Dedifferentiated amniotic fluid mesenchymal stem cell (primary cell): ENCODE data around the gene THADA.

Source experiments
- DNase-seq: peaks from one replicate; pipeline ENCODE4 v3.0.0-alpha.2; 2016; ENCODE audit errors: extremely low spot score

The THADA gene

GRCh38 chr2:43441195-43441594 lies 154.6 kb downstream of the THADA start:
- DNase-seq, result no peak

DNA sequence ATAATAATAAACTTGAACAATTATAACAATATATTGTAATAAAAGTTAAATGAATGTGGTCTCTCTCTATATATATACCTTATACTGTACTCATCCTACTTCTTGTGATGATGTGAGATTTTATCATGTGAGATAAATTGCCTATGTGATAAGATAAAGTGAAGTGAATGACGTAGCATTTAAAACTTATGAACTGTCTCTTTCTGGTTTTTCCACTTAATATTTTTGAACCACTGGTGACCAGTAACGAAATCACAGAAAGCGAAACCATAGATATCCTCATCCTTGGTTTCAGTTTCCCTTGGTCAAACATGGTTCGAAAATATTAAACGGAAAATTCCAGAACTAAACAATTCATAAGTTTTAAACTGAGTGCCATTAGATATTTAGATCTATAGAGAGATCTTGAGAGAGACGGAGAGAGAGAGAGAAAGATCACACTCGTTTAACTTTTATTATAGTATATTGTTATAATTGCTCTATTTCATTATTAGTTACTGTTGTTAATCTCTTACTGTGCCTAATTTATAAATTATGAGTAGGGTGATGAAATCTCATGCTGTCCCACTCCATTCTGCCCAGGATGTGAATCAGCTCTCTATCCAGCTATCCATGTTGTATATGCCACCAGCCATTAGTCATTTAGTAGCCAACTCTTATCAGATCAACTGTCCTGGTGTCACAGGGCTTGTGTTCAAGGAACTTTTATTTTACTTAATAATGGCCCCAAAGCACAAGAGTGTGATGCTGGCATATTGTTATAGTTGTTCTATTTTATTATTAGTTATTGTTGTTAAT lies 156.8 kb downstream of the THADA start:
- DNase-seq, result no peak

DNA sequence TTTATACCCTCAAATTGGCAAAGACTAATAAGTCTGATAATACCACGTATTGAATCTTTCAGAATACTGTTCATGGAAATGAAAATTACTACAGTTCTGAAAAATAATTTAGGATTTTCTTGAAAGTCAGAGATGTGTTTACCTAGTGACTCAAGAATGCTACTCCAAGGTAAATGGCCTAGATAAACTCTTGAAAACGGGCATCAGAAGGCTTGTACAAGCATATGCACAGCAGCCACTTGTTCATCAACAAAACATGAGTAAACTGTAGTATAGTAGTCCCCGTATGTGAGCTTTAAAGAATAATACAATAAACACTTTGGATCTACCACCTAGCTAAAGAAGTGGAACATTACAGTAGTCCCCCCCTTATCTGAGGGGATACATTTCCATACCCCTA lies 157.5 kb downstream of the THADA start:
- DNase-seq, result no peak

DNA sequence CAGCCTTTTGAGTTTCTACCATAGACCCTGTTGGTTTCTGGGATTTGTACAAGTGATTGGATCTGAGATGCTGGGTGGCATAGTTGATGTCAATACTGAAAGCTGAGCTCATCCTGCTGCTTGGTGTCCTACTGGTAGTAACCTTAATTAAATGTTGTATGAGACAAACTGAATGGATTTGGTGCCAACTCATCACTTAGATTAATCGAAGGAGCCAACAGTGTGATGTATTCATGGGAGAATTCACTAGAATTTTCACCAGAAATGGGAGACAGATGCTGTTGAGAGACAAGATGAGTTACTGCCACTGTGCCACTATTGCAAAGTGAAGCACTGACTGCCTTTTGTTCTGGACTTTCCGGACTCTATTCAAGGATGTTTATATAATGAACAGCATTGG lies 158.5 kb downstream of the THADA start:
- no peak for DNase-seq

- no peak for DNase-seq
Measured at GRCh38 chr2:43436431-43436830, 159.4 kb downstream of the THADA start.

- no peak for DNase-seq
Measured at GRCh38 chr2:43435746-43436145, 160.1 kb downstream of the THADA start.

DNA sequence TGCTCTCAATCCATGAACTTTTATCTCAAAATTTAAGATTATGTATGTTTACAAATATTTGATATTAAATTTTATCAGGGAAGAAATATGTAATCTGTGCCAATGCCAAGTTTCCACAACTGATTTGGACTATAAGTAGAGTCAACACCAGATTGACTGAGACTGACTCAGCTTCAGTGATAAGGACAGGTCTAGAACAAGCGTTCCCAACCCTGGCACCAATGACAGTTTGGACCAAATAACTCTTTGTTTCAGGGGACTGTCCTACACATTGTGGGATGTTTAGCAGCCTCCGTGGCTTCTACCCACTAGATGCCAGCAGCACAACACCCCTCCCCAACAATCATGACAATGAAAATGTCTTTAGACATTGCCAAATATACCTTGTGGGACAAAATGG lies 165.3 kb downstream of the THADA start:
- DNase-seq, result no peak

- no peak for DNase-seq
Measured at GRCh38 chr2:43429369-43429768, 166.5 kb downstream of the THADA start.

- DNase-seq, result no peak
Measured at GRCh38 chr2:43427032-43427424, 168.8 kb downstream of the THADA start.

DNA sequence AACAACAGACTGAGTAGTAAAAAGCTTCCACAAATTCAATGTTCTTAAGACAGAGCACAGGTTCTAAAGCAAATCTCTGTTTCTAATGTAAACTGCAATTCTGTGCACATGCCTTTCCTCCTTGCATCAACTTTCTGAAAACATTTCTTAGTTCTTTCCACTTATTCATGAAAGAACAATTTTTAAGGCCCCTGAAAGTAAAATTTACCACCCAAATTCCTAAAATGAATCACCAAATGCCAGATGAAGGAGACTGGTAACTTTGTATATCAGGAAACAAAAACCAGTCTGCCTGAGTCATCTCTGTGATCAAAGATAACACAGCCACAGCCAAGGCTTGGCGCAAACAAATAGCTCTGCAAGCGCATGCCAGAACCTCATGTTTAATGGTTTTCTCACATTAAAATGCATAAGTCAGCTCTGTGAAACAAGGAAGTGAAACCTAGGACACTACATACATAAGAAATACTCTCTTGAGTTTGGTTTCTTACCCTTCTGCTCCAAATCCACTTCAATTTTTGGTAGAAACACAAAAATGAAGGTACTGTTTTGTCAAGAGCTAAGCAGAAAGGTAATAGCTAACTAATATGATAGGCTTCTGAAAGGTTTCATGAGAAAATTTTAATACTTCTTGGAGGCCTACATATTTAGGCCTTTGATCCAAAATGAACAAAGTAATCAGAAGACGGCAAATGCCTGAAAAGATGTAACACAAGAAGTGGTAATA lies 169.4 kb downstream of the THADA start:
- peak; percentile 94 for DNase-seq

- DNase-seq, result no peak
Measured at GRCh38 chr2:43425659-43426058, 170.2 kb downstream of the THADA start.

DNA sequence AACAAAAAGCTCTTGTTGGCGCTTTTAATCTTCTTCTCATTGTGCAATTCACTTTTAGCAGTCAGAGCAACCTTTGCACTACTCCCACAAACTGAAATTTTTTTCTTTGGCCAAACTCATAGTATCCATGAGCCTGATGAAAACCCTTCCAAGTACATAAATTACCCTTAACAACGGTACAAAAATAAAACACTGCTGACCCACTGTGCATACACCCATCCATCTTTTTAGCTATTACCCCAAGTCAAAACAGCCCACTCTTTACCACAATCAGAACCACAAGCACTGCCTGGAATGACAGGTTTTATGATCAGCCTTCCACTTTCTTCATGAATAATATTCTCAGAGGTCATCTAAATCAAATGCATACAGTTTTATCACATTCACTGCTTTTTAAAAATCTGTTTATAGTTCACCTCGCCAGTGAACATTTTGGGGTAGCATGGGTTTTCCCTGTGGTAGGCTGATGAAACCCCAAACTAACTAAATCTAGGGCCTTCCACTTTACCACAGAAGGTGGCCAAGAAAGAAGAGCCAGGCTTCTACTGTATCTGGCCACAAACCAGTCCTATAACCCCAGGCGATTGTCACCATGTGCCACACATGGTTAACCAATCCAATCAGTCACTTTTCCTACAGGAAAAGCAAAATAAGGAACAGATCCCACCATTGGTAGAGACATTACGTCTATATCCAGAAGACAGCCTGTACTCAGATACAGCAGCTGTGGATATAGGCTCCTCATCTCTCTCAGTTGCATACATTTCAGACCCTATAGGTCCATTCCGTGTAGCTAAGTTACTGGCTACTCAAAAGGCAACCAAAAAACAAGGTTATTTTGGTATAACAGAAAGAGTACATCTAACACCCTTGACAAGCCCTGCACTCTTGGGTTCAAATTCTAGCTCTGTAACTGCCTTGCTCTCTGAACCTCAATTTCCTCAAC lies 171.3 kb downstream of the THADA start:
- no peak for DNase-seq

DNA sequence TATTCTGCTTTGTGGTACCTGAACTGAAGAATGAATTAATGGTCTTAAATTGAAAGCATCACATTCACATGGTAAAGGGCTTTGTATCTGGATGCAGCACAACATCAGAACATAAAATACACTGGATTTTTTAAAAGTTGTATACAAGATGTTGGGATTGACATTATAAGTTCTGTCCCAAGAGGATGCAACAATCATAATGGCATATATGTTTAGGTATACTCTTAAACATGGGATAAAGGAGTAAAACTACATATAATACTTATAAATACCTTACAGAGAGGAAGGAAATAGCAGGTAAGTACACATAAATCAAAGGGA lies 171.9 kb downstream of the THADA start:
- no peak for DNase-seq

DNA sequence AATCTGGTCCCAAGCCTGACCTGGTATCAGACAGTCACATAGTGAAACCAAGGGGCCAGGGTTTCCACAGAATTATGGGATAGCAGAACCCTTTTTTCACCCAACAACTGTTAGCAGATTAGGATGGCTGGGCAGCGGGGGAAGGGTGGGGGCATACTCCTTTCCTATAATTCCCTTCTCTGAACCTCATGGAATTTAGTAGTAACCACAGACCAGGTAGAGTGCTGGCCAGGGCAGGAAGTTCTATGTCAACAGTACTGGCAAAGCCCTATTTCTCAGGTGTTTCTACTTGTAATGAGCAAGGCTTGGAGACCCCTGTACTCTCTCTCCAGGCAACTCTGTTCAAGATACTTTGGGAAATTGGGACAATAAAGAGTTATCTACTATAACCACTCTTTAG lies 174.6 kb downstream of the THADA start:
- no peak for DNase-seq

DNA sequence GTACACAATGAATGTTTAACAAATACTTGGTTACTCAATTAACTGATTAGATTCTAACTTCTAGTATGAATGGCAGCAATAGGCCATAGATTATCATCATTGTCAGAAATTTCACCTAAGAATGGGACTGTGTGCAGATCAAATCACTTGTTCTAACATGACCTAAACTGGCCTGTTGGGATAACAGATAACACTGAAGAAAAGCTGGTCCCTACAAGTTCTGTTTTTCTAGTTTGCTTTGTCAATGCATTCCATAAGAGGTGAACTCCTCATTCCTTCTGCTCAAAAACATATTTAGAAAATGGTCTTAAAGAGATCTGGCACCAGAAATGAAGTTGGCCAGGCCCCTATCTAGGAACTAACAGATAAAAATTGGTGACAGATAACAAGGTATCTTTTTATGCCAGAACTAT lies 175.4 kb downstream of the THADA start:
- DNase-seq, result no peak

DNA sequence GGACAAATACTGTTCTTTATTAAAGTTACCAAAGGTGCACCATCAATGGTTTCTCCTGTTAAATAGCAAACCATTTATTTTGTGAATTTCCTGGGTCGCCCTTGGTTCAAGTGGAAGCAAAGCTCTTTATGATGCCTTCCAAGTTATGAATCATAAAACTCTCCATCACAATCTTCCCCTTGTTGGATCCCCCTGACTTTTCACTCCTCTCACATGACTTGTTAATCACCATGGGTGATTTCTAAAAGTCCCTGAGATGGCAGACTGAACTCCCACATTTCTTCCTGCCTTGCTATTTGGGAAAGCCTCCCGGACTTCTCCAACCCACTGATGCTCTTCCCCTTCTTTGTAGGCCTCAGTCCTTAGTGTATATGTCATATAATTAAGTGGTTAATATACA lies 176.0 kb downstream of the THADA start:
- no peak for DNase-seq

DNA sequence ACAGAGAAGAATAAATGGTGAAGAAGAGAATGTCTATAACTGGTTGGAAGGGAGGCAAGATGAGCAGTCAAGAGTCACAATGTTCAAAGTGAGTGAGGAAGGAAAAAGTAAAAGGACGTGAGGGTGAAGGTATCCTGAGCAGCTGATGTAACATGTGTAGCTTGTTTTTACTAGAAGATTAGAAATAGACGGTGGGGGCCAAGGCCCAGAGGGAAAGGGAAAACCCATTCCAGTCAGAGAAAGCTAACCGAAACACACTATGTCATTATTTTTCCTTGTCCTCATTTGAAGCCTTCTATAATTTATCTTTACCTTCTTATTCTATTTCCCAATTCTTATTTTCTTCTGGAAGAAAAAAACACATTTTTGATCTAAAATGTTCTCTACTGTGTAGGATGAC lies 176.6 kb downstream of the THADA start:
- DNase-seq, result no peak

DNA sequence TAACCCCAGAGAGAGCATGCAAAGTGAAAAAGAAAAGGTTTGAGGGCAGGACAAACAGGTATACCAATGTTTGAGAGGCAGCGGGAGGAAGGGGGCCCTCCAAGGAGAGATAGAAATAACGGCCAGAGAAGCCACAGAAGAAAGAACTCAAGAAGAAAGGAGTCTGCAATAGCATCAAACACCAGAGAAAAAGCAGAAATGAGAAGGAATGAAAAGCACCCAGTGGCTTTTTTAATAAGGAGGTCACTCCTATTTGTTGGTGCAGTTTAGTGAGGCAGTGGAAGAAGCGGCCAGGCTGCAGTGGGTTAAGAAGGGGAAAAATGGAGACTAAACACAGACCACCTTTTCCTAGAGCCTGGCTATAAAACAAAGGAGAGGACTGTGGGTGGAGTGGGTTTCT lies 177.2 kb downstream of the THADA start:
- no peak for DNase-seq

- peak; percentile 61 for DNase-seq
Measured at GRCh38 chr2:43417300-43417699, 178.5 kb downstream of the THADA start.

DNA sequence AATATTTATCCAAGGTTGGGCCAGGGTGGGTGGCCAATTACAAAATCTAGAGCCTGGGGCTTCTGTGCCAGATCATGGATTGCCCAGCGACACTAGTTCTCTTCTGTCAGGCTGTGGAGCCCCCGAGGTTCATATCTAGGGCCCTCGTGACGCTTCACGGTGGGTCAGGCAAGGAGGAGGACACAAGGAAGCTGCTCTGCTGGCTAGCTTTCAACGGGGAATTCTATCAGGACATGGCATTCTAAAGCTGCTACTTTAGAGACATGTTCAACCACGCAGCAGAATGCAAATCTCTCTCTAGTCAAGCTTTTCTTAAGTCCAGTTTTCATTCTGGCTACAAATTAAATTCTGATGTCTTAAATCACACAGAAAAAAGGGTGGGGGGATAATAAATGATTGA lies 180.2 kb downstream of the THADA start:
- DNase-seq, result no peak

DNA sequence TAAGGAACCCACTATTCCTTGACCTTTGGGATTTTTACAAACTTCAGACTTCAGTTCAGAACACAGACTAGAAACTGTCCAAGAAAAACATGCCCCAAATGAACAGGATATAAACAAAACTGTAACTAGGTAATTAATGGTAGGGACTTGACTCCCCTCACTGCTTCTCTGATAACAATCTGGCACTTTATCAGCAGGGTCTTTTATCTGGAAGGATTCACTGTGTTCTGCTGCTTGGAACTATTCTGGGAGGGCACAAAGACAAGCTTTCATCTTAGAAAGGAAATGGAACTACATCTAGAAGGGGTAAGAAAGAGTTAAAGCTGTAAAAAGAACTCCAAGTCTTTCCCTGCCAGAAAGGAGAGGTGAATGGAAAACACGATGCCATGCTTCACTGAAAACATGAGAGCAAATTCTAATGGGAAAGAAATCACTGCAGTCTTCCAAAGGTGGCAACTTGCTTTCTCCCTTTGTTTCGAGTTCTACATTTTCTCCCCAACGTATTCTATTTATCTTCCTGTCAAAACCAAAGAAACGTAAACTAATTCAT lies 181.2 kb downstream of the THADA start:
- DNase-seq, result no peak

- no peak for DNase-seq
Measured at GRCh38 chr2:43414033-43414432, 181.8 kb downstream of the THADA start.
